ENCODE measurements around the gene FMNL1.

The FMNL1 gene

DNA sequence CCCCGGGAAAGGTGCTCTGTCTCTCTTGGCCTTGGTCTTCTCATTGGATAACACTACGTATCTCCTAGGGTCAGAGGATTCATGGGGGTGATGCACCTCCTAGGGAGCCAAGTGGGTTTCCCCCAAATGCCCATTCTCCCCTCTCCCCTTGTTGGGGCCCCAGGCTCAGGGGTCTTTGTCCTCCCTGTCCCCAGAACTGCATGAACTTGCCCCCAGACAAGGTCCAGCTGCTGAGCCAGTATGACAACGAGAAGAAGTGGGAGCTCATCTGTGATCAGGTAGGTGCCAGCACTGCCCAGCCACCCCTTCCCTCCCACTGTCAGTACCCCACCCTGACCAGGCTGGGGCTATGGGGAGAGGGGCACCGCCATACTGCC is 8.7 kb downstream of the FMNL1 start:
- peaks cover 33% of the 10 kb centered on the region for H3K4me1 ChIP-seq (ENCODE audit: control insufficient read depth, insufficient read depth, low read length)
- DNase-seq (ENCODE audit: low read depth) = no peak
- no peaks in the 10 kb centered on the region for H3K27me3 ChIP-seq (replicated peaks; ENCODE audit: control insufficient read depth, insufficient read depth, low read length)
- H3K9ac ChIP-seq (ENCODE audit: low read length) = no peak overlapping the region
- H3K4me3 ChIP-seq (ENCODE audit: low read length) = no peak overlapping the region
- H3K9me3 ChIP-seq (ENCODE audit: control insufficient read depth, low read length) = no peaks in the 10 kb centered on the region
- no peaks in the 10 kb centered on the region for H3K36me3 ChIP-seq (ENCODE audit: control insufficient read depth, insufficient read depth, low read length, severe bottlenecking)

DNA sequence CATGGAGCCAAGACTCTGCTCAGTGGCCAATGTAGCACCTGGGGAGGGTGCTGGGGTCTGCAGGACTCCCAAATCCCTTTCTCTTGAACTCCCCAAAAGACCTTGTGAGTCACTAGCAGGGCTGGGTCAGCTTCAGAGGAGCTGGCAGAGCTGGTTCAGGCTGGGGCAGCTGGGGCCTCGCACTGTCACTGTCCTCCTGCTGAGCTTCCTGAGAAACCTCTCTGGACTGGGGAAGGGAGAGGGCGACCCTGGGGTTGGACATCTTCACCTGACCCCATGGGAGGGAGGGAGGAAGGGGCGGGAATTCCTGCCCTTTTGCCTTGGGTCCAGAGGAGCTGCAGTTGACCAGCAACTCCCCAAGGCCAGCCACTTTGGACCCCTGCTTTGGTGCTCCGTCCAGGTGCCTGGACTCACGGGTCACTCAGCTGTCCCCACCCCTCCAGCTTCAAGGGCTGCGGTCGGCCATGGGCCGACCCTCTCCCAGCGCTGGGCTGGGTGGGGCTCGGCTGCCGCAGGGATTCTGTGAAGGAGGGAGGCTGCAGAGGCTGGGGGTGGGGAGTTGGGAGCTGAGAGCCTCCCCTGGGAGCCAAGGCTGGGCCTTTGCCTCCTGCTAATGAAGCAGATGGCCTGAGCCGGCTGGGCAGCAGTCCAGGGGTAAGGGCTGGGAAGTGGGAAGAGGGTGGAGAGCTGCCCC is 9.2 kb downstream of the FMNL1 start:
- H3K36me3 ChIP-seq (ENCODE audit: control insufficient read depth, insufficient read depth, low read length, severe bottlenecking) = no peaks in the 10 kb centered on the region
- no peak overlapping the region for H3K4me3 ChIP-seq (ENCODE audit: low read length)
- peaks cover 33% of the 10 kb centered on the region for H3K4me1 ChIP-seq (ENCODE audit: control insufficient read depth, insufficient read depth, low read length)
- H3K27me3 ChIP-seq (replicated peaks; ENCODE audit: control insufficient read depth, insufficient read depth, low read length) = no peaks in the 10 kb centered on the region
- H3K9ac ChIP-seq (ENCODE audit: low read length) = peak overlapping the region; percentile 17
- H3K9me3 ChIP-seq (ENCODE audit: control insufficient read depth, low read length) = no peaks in the 10 kb centered on the region
- DNase-seq (ENCODE audit: low read depth) = peak; percentile 46

DNA sequence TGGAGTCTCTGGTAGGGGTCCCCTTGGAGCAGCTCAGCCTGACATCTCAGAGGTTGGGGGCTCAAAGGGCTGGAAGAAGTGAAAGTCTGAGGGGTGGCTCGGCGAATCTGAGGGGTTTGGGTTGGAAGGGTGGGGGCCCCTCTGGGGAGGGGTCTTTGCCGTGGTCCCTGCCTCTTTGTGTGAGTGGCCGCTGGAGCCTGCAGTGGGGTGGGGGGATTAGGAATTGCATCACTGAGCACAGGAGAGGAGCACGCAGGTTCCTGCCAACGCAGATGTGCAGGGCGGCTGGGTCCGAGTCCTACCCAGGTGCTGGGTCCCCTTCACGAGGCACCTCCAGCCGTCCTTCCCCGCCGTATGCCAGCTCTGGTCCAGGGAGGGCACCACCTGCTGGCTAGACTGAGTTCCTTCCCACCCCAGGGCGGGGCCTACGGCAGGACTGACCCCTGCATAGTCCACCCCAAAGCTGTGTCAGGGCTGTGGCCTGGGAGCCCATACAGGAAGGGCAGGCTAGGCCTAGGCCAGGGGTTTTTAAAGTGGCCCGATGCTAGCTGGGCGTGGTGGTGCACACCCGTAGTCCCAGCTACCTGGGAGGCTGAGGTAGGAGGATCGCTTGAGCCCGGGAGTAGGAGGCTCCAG is 9.9 kb downstream of the FMNL1 start:
- H3K27me3 ChIP-seq (replicated peaks; ENCODE audit: control insufficient read depth, insufficient read depth, low read length) = no peaks in the 10 kb centered on the region
- H3K9me3 ChIP-seq (ENCODE audit: control insufficient read depth, low read length) = no peaks in the 10 kb centered on the region
- H3K4me1 ChIP-seq (ENCODE audit: control insufficient read depth, insufficient read depth, low read length) = peaks cover 33% of the 10 kb centered on the region
- H3K36me3 ChIP-seq (ENCODE audit: control insufficient read depth, insufficient read depth, low read length, severe bottlenecking) = no peaks in the 10 kb centered on the region
- no peak overlapping the region for H3K4me3 ChIP-seq (ENCODE audit: low read length)
- H3K9ac ChIP-seq (ENCODE audit: low read length) = no peak overlapping the region
- no peak for DNase-seq (ENCODE audit: low read depth)

DNA sequence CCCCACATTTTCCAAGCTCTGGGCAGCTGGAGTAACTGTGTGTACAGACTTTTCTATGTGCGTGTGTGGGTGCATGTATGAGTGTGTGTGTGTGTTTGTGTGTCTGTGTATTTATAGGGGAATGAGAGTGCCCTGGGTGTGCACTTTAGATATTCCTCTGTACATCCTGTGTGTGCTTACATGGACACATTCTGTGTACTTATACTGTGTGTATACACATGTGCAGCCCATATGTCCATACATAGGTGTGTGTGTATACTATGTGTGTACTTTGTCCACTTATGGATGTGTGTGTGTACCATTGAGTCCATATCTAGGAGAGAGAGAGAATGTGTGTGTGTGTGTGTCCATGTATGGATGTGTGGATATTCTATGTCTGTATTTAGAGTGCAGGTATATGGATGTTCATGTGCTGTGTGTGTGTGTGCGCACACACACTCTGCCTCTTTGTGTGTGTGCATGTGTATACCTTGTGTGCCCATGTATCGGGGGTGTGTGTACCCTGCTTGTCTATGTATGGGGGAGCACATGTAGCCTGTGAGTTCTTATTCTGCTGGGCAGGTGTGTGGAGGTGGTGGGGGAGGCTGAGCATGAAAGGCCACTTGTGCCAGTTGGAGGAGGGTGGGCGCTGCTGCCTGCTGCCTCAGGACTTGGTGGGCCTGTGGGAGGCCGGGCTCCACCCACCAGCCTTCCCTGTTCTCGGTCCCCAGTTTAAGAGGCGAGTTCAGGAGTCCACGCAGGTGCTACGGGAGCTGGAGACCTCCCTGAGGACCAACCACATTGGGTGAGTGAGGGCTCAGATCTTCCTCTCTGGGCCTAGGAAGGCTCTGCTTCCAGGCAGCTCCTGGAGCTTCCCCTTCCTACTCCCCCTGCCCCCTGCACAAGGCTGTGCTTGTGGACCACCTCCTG is 11.1 kb downstream of the FMNL1 start:
- no peaks in the 10 kb centered on the region for H3K9me3 ChIP-seq (ENCODE audit: control insufficient read depth, low read length)
- H3K27me3 ChIP-seq (replicated peaks; ENCODE audit: control insufficient read depth, insufficient read depth, low read length) = peaks cover 4% of the 10 kb centered on the region
- H3K36me3 ChIP-seq (ENCODE audit: control insufficient read depth, insufficient read depth, low read length, severe bottlenecking) = no peaks in the 10 kb centered on the region
- DNase-seq (ENCODE audit: low read depth) = no peak
- H3K4me1 ChIP-seq (ENCODE audit: control insufficient read depth, insufficient read depth, low read length) = peaks cover 33% of the 10 kb centered on the region
- H3K4me3 ChIP-seq (ENCODE audit: low read length) = no peak overlapping the region
- no peak overlapping the region for H3K9ac ChIP-seq (ENCODE audit: low read length)

DNA sequence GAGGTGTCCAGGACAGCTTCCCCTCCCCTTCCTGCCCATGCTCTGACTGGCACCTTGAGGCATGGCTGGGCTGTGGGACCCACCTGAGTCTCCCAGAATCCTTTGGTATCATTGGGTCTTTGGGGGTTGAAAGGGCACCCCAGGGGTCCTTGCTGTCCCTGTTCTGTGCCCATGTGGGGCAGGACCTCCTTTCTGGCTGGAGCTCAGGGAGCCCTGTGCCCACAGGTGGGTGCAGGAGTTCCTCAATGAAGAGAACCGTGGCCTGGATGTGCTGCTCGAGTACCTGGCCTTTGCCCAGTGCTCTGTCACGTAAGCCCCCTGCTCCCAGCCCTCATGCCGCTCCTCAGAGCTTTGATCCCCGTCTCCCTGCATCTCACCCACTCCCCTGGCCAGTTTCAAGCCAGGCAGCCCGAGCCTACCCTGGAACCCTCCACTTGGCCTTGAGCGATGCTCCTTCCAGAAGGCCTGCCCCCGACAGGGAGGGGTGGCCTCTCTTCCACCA is 11.8 kb downstream of the FMNL1 start:
- Histone ChIP-seq H3K9me3 (ENCODE audit: control insufficient read depth, low read length) (no peaks in the 10 kb centered on the region), H3K9ac (ENCODE audit: low read length) (no peak overlapping the region), H3K27me3 (replicated peaks; ENCODE audit: control insufficient read depth, insufficient read depth, low read length) (peaks cover 6% of the 10 kb centered on the region), H3K4me1 (ENCODE audit: control insufficient read depth, insufficient read depth, low read length) (peaks cover 31% of the 10 kb centered on the region), H3K4me3 (ENCODE audit: low read length) (no peak overlapping the region), H3K36me3 (ENCODE audit: control insufficient read depth, insufficient read depth, low read length, severe bottlenecking) (no peaks in the 10 kb centered on the region)
- DNase-seq (ENCODE audit: low read depth) = no peak

DNA sequence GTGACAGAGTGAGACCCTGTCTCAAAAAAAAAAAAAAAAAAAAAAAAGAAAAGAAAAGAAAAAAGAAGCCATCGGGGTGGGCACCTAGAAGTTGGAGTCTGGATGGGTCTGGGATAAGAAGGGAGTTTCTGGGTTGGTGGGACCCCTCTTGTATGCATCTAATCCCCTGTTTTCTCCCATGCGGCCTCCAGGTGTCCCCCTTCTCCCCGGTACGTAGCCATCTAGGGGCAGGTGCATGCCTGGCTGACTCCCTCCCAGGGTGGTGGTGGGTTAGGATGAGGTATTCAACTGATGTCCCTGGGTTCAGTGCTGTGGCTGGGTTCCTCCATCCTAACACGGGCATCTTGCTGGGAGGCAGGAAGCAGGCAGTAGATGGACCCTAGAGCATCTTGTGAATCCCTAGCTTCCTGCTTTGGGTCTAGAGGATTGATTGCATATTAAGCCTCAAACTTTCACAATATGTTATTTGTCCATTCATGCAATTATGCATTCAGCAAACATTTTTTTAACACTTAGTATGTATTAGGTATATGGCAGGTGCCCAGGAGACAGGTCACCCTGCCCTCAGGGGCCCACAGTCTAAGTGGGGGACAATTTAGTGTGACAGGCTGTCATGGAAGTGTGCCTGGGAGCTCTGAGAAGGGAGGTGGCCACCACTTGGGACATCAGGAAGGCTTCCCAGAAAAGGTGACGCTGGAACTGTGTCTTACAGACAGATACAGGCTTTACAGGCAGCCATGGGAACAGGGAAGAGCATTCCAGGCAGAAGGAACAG is 13.1 kb downstream of the FMNL1 start:
- Histone ChIP-seq H3K4me3 (ENCODE audit: low read length) (no peak overlapping the region), H3K4me1 (ENCODE audit: control insufficient read depth, insufficient read depth, low read length) (peaks cover 18% of the 10 kb centered on the region), H3K36me3 (ENCODE audit: control insufficient read depth, insufficient read depth, low read length, severe bottlenecking) (no peaks in the 10 kb centered on the region), H3K9ac (ENCODE audit: low read length) (no peak overlapping the region), H3K27me3 (replicated peaks; ENCODE audit: control insufficient read depth, insufficient read depth, low read length) (peaks cover 6% of the 10 kb centered on the region), H3K9me3 (ENCODE audit: control insufficient read depth, low read length) (no peaks in the 10 kb centered on the region)
- no peak for DNase-seq (ENCODE audit: low read depth)

DNA sequence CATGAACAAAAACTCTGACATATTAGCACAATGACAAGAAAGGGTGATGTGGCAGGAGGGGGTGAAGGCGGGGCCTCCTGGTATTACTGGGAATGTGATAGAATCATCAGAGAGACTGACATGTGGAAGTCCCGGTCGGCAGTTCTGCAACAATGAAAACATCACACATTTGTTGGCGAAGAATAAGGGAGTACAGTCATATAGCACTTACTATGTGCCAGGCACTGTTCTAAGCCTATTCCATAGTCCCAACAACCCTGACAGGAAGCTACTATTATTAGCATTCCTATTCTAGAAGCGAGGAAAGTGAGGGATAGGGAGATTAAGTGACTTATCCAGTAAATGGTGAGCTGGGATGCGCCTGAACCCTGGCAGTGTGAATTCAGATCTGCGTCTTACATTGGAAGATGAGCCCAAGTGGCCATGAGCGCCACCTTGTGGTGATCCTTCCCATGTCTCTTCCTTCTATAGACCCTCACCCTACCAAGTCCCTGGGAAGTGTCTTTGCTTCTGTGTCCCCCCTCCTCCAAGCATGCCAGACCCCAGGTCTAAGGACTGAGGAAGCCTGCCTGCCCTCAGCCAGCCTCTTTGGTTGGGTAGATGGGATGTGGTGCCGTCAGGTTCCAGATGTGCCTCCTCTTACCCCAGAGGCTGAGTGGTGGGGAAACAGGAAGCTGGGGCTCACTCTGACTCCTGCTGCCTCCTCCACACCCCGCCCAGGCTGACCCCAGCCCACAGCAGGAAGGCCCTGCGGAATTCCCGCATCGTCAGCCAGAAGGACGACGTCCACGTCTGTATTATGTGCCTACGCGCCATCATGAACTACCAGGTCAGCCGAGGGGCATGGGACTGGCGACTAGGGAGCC is 14.0 kb downstream of the FMNL1 start:
- H3K4me1 ChIP-seq (ENCODE audit: control insufficient read depth, insufficient read depth, low read length) = peaks cover 16% of the 10 kb centered on the region
- peak; percentile 87 for DNase-seq (ENCODE audit: low read depth)
- H3K36me3 ChIP-seq (ENCODE audit: control insufficient read depth, insufficient read depth, low read length, severe bottlenecking) = no peaks in the 10 kb centered on the region
- H3K4me3 ChIP-seq (ENCODE audit: low read length) = no peak overlapping the region
- H3K9ac ChIP-seq (ENCODE audit: low read length) = no peak overlapping the region
- peaks cover 6% of the 10 kb centered on the region for H3K27me3 ChIP-seq (replicated peaks; ENCODE audit: control insufficient read depth, insufficient read depth, low read length)
- no peaks in the 10 kb centered on the region for H3K9me3 ChIP-seq (ENCODE audit: control insufficient read depth, low read length)

DNA sequence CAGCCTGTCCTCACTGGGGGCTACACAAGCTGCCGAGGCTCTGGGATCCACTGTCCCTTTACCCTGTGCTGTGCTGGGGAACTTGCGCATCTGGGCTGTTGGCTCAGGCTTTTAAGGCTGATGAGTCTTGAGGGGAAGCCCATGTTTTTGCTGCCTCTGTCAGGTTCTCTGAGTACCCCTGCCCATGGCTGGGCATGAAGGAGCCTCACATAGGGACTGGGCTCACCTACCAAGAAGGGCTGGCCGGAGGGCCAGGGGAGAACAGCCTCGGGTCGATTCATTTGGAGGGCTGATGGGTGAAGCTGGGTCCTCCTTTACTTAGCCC is 14.6 kb downstream of the FMNL1 start:
- Histone ChIP-seq H3K27me3 (replicated peaks; ENCODE audit: control insufficient read depth, insufficient read depth, low read length) (peaks cover 6% of the 10 kb centered on the region), H3K4me1 (ENCODE audit: control insufficient read depth, insufficient read depth, low read length) (peaks cover 10% of the 10 kb centered on the region), H3K9ac (ENCODE audit: low read length) (no peak overlapping the region), H3K4me3 (ENCODE audit: low read length) (no peak overlapping the region), H3K36me3 (ENCODE audit: control insufficient read depth, insufficient read depth, low read length, severe bottlenecking) (no peaks in the 10 kb centered on the region), H3K9me3 (ENCODE audit: control insufficient read depth, low read length) (no peaks in the 10 kb centered on the region)
- no peak for DNase-seq (ENCODE audit: low read depth)

DNA sequence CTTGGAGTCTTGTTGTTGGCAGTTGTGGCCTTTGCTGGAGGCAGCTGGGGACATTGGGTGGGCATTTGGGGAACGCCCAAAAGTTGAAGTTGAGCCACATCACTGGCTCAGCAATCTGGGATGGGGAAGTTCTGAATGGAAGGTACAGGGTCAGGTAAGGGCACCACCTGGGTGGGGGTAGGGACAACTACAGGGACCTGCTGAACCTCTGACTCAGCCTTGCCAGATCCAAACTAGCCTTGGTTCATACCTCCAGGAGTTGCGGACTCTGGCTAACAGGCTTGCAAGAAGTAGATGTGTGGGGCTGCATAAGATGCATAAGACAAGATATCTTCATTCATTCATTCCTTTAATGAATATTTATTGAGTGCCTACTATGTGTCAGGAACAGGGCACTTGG is 16.0 kb downstream of the FMNL1 start:
- Histone ChIP-seq H3K36me3 (ENCODE audit: control insufficient read depth, insufficient read depth, low read length, severe bottlenecking) (no peaks in the 10 kb centered on the region), H3K4me1 (ENCODE audit: control insufficient read depth, insufficient read depth, low read length) (peaks cover 7% of the 10 kb centered on the region), H3K9me3 (ENCODE audit: control insufficient read depth, low read length) (no peaks in the 10 kb centered on the region), H3K9ac (ENCODE audit: low read length) (no peak overlapping the region), H3K4me3 (ENCODE audit: low read length) (no peak overlapping the region), H3K27me3 (replicated peaks; ENCODE audit: control insufficient read depth, insufficient read depth, low read length) (peaks cover 6% of the 10 kb centered on the region)
- no peak for DNase-seq (ENCODE audit: low read depth)

DNA sequence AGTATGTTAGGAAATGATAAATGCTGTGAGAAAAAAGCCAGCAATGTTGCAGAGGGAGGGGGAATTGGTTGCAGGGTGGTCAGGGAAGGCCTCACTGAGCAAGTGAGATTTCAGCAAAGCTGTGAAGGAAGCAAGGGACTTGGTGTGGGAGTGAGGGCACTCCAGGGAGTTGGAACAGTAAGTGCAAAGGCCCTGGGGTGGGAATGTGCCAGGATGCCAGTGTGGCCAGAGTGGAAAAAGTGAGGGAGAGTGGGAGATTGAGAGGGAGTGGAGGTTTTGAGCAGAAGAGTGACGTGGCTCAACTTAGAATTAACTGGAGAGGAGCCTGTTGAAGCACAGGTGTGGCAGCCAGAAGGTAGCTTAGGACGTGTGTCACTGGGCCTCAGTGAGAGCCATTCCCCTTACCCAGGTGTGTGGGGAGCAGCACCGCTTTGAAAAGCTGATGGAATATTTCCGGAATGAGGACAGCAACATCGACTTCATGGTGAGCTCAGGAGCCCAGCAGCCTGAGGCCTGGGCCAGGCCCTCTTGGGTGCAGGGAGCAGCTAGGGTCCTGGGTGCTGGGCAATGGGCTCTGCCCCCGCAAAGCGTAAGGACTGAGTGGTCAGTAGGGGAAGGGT is 16.6 kb downstream of the FMNL1 start:
- H3K36me3 ChIP-seq (ENCODE audit: control insufficient read depth, insufficient read depth, low read length, severe bottlenecking) = no peaks in the 10 kb centered on the region
- no peaks in the 10 kb centered on the region for H3K9me3 ChIP-seq (ENCODE audit: control insufficient read depth, low read length)
- no peak for DNase-seq (ENCODE audit: low read depth)
- no peak overlapping the region for H3K4me3 ChIP-seq (ENCODE audit: low read length)
- H3K9ac ChIP-seq (ENCODE audit: low read length) = no peak overlapping the region
- H3K4me1 ChIP-seq (ENCODE audit: control insufficient read depth, insufficient read depth, low read length) = peaks cover 7% of the 10 kb centered on the region
- H3K27me3 ChIP-seq (replicated peaks; ENCODE audit: control insufficient read depth, insufficient read depth, low read length) = peaks cover 6% of the 10 kb centered on the region

All from adipocyte (in vitro differentiated cells).